Measurements from ENCODE around the gene WDR91.

Gene WDR91

GRCh38 chr7:135242096-135242684 lies 30.9 kb upstream of the WDR91 start:
- TF ChIP-seq CTCF (IDR thresholded peaks at IDR 0.05; ENCODE audit: extremely low read depth, insufficient read depth, missing control alignments): no peak
- DNase-seq (ENCODE audit: low spot score): no peak
- in situ Hi-C loops (cut with MboI; ENCODE audit: low pct_unique_long_range_greater_than_20kb, low sequenced_read_pairs, unreplicated experiment): no loop called here

DNA sequence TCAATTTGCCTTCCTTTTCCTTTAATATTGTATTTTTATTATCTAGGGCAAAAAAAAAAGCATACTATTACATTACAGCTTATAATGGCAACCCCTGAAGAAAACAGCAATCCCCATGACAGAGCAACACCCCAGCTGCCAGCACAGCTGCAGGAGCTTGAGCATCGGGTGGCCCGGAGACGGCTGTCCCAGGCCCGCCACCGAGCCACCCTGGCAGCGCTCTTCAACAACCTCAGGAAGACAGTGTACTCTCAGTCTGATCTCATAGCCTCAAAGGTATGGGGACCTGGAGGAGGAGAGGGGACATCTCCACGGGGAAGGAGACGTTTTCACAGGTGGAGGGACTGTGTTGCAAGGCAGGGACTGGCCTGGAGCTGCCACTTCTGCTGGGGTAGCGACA lies 29.1 kb upstream of the WDR91 start:
- no peak for TF ChIP-seq CTCF (IDR thresholded peaks at IDR 0.05; ENCODE audit: extremely low read depth, insufficient read depth, missing control alignments)
- no peak for DNase-seq (ENCODE audit: low spot score)
- in situ Hi-C loops (cut with MboI; ENCODE audit: low pct_unique_long_range_greater_than_20kb, low sequenced_read_pairs, unreplicated experiment): no loop called here

GRCh38 chr7:135239263-135239662 lies 27.9 kb upstream of the WDR91 start:
- in situ Hi-C loops (cut with MboI; ENCODE audit: low pct_unique_long_range_greater_than_20kb, low sequenced_read_pairs, unreplicated experiment): no loop called here
- no peak for TF ChIP-seq CTCF (IDR thresholded peaks at IDR 0.05; ENCODE audit: extremely low read depth, insufficient read depth, missing control alignments)
- DNase-seq (ENCODE audit: low spot score): no peak

- peak; percentile 39 for TF ChIP-seq CTCF (IDR thresholded peaks at IDR 0.05; ENCODE audit: extremely low read depth, insufficient read depth, missing control alignments)
- in situ Hi-C loops (cut with MboI; ENCODE audit: low pct_unique_long_range_greater_than_20kb, low sequenced_read_pairs, unreplicated experiment): no loop called here
- DNase-seq (ENCODE audit: low spot score): no peak
Measured at GRCh38 chr7:135238112-135238744, 26.9 kb upstream of the WDR91 start.

GRCh38 chr7:135236727-135237126 lies 25.4 kb upstream of the WDR91 start:
- no peak for TF ChIP-seq CTCF (IDR thresholded peaks at IDR 0.05; ENCODE audit: extremely low read depth, insufficient read depth, missing control alignments)
- in situ Hi-C loops (cut with MboI; ENCODE audit: low pct_unique_long_range_greater_than_20kb, low sequenced_read_pairs, unreplicated experiment): no loop called here

GRCh38 chr7:135235841-135236240 lies 24.5 kb upstream of the WDR91 start:
- no peak for DNase-seq (ENCODE audit: low spot score)
- in situ Hi-C loops (cut with MboI; ENCODE audit: low pct_unique_long_range_greater_than_20kb, low sequenced_read_pairs, unreplicated experiment): no loop called here
- TF ChIP-seq CTCF (IDR thresholded peaks at IDR 0.05; ENCODE audit: extremely low read depth, insufficient read depth, missing control alignments): no peak

More at GRCh38 chr7:135236727-135237126, 25.4 kb upstream of the WDR91 start:
- peak; percentile 67 for DNase-seq (ENCODE audit: low spot score)
